Measurements from ENCODE around the gene ANK3.

ANK3 gene

DNA sequence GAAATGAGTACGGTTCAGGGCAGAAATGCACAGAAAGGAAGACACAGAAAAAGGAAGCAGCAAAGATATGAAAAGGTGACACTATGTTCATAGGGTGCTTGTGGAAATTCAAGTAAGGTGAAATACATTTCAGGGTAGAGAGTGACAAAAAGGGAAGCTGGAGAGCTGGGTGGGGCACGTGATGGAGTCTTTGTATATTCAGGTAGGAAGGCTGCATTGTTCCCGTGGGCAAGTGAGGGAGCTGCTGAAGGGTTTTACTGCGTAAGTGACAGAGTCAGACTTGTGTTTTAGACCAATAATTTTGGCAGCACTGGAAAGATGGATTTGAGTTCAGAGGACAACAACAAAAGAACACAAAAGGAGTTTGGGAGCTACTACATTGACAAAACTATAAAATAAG is 35.3 kb upstream of the ANK3 start:
- ChIA-PET POLR2A (ENCODE audit: low non-redundant PET) (no interaction called here), CTCF (interaction anchor here (0.6 kb wide), 1 partner anchor 64 kb away, joined by 4 read pairs; no protein-coding TSS in a partner anchor)
- H3K27ac ChIP-seq = no peak overlapping the region
- no peak for DNase-seq (ENCODE audit: low spot score)
- TF ChIP-seq, protein P1, sequence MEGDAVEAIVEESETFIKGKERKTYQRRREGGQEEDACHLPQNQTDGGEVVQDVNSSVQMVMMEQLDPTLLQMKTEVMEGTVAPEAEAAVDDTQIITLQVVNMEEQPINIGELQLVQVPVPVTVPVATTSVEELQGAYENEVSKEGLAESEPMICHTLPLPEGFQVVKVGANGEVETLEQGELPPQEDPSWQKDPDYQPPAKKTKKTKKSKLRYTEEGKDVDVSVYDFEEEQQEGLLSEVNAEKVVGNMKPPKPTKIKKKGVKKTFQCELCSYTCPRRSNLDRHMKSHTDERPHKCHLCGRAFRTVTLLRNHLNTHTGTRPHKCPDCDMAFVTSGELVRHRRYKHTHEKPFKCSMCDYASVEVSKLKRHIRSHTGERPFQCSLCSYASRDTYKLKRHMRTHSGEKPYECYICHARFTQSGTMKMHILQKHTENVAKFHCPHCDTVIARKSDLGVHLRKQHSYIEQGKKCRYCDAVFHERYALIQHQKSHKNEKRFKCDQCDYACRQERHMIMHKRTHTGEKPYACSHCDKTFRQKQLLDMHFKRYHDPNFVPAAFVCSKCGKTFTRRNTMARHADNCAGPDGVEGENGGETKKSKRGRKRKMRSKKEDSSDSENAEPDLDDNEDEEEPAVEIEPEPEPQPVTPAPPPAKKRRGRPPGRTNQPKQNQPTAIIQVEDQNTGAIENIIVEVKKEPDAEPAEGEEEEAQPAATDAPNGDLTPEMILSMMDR (conservative IDR thresholded peaks at IDR 0.05; ENCODE audit: low read depth) = no peak

DNA sequence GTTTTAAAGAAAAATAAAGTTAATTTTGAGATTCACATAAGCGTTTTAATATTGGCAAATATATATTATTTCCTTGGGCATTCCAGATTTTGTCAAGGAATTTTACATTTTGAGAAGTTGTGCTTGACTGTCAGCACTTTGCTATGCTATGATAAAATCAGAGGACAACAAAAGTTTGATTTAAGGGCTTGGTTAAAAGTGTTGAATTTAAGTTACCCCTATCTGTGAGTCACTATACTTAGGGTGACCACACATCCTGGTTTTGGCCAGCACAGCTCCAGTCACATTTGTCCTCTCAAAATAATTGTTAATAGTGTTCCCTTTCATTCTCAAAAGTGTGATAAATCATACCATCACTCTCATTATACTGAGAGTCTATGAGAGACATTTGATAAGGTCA is 34.2 kb upstream of the ANK3 start:
- no peak overlapping the region for H3K27ac ChIP-seq
- ChIA-PET POLR2A (ENCODE audit: low non-redundant PET) (no interaction called here), CTCF (no interaction called here)
- DNase-seq (ENCODE audit: low spot score) = no peak
- TF ChIP-seq, protein P1 (conservative IDR thresholded peaks at IDR 0.05; ENCODE audit: low read depth) = no peak

DNA sequence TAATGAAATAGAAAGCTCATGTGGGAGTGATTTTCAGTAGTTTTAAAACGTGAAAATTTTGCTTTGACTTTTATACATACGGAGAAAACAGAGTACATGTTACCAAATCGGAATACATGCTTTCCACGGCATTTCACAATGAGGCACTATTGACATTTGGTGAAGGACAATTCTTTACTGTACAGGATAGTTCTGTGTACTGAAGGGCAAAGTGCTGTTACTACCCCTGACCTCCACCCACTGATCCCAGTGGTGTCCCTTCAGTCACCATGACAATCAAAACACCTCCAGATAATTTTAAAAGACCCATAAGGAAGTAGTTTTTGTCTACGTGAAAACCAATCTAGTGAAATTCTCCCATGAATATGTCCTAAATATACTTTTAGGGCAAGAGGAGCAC is 33.1 kb upstream of the ANK3 start:
- ChIA-PET CTCF (interaction anchor here (0.6 kb wide), 2 partner anchors 215 to 816 kb away, joined by 3 to 4 read pairs; no protein-coding TSS in a partner anchor), POLR2A (ENCODE audit: low non-redundant PET) (no interaction called here)
- TF ChIP-seq, protein P1 (conservative IDR thresholded peaks at IDR 0.05; ENCODE audit: low read depth) = no peak
- no peak overlapping the region for H3K27ac ChIP-seq
- no peak for DNase-seq (ENCODE audit: low spot score)

DNA sequence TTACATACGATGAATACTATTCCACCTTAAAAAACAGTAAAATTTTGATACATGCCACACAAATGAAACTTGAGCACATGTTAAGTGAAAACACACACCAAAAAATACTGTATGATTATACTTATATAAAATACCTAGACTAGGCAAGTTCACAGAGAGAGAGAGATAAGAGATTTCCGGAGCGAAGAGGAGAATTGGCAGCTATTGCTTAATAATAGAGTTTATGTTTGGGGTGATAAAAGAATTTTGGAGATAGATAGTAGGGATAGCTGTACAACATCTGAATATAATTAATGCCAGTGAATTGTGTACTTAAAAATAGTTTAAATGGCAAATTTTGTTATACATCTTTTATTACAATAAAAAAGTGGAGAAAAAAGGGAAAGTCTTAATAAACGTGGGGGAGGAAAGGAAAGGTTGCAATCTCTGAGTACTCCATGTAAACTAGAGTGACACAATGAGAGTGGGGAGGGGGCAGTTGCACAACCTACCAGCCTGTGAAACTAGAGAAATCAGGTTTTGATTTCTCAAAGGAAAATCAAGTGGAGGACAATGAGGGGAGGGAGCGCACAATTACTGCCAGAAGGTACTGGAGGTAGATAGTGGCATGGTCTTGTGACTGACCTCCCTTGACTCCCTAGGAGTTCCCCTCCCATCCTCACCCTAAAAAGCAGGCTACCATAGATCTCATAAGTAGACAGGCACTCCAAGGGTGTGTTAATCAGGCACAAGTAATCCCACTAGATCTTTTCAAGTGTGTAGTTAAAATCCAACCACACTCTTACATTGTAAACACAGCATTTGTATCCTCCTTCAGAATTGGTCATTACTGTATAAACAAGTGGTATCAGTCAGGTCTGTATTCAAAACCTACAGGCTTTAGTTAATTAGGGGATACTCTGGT is 31.6 kb upstream of the ANK3 start:
- DNase-seq (ENCODE audit: low spot score) = no peak
- ChIA-PET CTCF (no interaction called here), POLR2A (ENCODE audit: low non-redundant PET) (no interaction called here)
- TF ChIP-seq, protein P1 (conservative IDR thresholded peaks at IDR 0.05; ENCODE audit: low read depth) = no peak
- no peak overlapping the region for H3K27ac ChIP-seq

DNA sequence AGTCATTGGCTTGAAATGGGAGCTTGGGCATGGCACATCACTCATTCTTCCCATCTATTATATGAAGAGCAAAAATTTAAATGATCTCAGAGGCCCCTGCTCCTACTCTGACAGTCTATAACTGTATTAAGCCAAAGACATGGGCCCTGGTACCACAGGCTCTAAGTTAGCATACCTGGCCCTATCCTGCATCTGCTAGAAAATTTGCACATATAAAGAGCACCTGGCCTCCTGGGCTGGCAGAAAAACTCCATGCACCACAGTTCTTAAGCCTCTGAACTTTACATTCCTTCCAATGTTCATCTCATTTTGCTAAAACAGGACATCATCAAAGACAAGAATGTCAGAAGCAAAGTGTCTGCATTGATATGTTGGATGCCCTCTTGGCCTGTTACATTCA is 29.6 kb upstream of the ANK3 start:
- CTCF ChIA-PET = no interaction called here
- H3K27ac ChIP-seq = no peak overlapping the region
- TF ChIP-seq, protein P1 (conservative IDR thresholded peaks at IDR 0.05; ENCODE audit: low read depth) = no peak
- no peak for DNase-seq (ENCODE audit: low spot score)
- POLR2A ChIA-PET (ENCODE audit: low non-redundant PET) = no interaction called here

DNA sequence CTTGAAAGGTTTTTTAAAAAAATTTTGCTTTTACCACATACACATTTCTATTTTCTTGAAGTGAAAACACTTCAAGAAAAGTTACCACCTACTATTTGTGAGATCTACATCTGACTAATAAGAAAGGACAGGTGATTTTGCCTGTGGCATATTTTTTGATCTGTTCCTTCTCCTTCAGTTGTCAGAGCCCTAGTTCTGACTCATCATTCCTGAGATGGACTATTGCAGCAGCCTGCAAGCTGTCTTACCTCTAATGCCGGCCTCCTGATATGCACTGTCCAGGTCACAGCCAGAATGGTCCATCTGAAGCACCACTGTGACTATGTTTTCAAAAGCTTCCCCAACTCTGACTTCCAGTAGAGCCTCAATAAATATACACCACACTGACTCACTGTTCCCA is 28.2 kb upstream of the ANK3 start:
- CTCF ChIA-PET = no interaction called here
- POLR2A ChIA-PET (ENCODE audit: low non-redundant PET) = no interaction called here
- TF ChIP-seq, protein P1 (conservative IDR thresholded peaks at IDR 0.05; ENCODE audit: low read depth) = no peak
- DNase-seq (ENCODE audit: low spot score) = peak; percentile 32
- H3K27ac ChIP-seq = no peak overlapping the region

Measured in RWPE1 (cell line).